ELR (cell line): Measurements from ENCODE around the gene VASN.
A peak's percentile ranks its signal among the peaks of the same experiment; 100 is the strongest.

Experiments
- DNase-seq: peaks from one replicate; pipeline ENCODE4 v3.0.0-alpha.2; 2015; ENCODE audit warnings: low read depth

The VASN gene

DNA sequence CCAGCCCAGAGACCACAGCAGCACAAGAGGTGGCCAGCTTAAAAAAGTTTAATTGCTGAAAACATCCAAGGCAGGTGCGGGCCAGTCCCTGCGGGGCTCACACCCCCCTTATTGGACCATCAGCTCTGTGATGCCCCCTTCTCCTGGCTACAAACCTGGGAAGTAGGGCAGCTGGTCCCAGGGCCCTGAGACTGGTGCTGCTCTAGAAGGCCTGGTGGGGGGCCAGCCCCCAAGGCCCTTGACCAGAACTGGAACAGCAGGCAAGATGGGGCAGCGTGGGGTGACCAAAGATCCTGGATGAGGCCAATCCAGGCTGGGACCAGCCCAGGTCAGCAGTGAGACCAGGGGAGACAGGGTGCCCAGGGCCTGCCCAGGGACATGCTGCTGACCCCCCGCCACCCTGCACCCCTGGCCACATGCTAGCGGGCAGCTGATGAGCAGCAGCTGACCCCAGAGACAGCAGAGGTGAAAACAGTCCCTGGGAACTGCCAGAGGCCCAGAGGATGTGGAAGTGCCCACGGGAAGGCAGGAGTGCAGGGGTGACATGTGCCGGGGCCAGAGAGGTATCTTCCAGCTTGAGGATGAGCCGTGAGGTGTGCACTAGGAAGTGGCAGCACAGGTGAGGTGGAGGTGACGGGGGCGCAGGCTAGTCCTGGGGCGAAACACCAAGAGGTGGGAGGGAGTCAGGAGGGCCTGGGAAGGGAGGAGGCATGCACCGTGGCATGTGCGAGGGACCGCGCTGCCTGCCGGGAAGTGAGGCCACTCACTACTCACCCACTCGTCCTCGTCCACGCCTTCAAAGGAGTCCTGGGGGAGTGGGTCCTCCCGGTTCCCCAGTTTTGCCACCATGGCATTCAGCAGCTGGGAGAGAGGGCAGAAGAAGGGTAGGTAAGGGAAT lies 16.9 kb upstream of the VASN start:
- no peak for DNase-seq

DNA sequence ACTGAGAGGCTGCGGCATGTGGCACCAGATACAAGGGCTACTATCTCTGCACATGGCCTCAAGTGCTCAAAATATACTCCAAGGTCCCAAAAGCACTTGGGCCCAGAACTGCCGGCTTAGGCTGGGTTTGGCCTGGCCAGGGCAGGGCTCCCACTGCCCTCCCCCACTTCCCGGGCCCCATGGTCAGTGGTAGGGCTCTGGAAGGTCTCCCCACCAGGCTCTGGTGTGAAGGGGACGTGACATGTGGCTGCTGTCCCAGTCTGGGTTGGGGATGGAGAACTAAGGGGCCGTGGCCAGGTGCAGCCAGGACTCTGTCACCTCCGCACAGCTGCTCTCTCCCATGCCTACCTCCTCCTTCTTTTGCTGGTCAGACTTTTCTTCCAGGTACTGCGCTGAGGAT lies 14.8 kb upstream of the VASN start:
- no peak for DNase-seq

DNA sequence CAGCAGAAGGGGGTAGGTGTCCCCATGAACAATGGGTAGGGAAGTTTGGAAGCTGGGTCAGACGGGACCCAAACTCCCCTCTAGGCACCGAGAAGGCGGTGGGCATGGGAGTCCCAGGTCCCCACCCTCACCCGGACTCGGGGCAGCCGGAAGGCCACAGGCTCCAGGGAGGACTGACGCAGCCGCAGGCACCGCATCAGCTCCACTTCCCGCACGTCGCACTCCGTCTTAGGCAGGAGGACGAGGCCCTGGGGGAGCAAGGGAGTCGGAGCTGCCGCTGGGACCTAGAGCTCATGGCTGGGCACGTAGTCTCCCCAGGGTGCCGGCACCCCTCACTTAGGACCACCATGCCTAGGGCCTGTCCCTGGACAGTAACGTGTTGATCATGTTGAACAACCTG lies 13.4 kb upstream of the VASN start:
- no peak for DNase-seq

- DNase-seq, result peak; percentile 50
These were observed 12.7 kb upstream of the VASN start for GRCh38 chr16:4358831-4359561.

GRCh38 chr16:4359914-4360313 lies 11.7 kb upstream of the VASN start:
- no peak for DNase-seq

DNA sequence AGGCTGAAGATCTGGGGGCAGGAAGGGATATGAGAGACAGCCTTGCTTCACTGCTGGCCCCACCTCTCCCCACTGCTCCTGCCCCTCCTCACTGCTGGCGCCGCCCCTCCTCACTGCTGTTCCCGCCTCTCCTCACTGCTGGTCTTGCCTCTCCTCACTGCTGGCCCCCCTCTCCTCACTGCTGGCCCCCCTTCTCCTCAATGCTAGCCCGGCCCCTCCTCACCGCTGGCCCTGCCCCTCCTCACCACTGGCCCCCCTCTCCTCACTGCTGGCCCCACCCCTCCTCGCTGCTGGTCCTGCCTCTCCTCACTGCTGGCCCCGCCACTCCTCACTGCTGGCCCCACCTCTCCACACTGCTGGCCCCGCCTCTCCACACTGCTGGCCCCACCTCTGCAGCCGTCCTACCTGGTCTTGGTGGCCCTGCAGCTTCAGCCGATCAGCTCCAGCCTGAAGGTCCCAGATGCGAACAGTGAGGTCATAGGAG lies 11.1 kb upstream of the VASN start:
- DNase-seq, result no peak

DNA sequence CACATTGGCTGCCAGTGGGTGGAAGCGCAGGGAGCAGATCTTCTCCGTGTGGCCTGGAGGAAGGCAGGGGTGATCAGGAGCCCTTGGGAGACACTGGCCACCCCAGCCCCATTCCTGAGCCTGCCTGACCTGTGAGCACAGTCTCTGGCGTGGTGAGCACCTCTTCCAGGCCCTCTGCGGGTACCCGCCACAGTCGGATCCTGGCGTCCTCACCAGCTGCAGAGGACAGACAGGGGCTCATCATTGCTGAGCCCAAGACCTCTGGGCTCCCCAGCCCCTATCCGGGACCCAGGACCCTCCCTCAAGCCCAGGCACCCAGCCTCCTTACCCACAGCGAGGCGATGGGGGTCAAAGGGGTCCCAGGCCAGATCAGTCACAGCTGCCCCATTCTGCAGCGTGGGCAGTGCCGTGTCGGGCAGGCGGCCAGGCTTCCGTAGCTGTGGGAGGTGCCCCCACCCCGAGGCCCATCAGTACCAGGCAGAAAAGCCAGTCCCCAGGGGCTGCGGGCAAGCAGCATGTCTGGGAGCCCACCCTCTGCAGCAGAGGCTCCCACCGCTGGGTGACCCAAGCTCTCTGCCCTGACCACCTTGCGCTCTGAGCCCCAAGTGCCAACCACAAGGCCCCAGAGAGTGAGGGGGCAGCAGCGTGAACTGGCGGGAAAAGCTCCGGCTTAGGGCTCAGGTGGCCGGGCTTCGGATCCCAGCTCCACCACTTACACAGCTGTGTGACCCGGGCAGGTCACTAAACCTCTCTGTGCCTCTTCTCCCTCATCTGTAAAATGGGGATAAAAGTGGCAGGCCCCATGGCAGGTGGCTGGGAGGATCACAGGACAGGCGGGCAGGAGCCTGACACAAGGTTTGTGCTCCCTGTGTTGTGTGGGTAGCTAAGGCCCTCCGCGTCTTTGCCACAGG lies 10.4 kb upstream of the VASN start:
- no peak for DNase-seq

DNA sequence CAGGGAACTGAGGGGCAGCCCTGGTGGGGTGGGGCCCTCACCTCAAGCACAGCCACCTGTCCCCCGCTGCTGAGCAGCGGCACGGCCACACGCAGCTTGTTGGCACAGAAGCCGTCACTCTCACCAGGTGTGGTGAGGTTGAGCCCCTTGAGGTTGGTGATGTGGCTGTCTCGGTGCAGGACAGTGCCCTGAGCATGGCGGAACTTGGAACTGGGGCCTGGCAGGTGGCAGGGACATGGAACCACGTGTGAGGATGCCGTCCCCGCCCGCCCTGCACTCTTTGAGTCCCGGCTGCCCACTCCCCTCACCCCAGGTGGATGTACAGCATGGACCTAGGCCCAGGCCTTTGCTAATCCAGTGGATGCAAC lies 9.7 kb upstream of the VASN start:
- DNase-seq, result no peak

DNA sequence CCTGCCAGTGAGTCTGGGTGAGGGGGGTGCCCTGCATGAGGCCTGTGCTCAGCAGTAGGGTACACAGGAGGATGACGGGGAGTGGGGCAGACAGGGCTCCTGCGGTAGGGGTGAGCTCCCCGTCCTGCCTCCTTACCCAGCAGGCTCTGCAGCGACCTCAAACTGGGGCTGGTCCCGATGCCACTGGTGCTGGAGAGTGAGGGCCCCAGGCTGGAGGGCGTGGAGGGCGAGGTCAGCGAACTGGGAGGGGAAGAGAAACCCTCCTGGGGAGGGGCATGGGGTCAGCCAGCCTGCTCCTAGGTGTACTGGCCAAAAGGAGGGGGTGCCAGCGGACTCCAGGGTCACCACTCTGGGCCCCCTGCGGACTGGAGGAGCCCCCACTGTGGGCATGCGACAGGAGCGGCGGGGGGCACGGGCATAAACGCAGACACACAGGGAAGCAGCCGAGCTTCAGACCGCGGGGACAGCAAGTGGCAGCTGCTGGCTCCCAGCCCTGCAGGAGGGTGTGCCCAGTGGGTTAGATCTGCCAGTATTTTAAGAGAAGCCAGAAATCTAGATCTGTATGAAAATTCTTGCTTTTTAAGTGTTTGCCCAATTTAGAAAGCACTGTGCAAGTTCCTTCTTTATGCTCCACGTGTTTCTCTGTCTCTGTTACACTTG lies 9.0 kb upstream of the VASN start:
- DNase-seq, result no peak

- DNase-seq, result no peak
These were observed 7.2 kb upstream of the VASN start for GRCh38 chr16:4364196-4365013.

GRCh38 chr16:4365014-4365406 lies 6.6 kb upstream of the VASN start:
- DNase-seq, result no peak

DNA sequence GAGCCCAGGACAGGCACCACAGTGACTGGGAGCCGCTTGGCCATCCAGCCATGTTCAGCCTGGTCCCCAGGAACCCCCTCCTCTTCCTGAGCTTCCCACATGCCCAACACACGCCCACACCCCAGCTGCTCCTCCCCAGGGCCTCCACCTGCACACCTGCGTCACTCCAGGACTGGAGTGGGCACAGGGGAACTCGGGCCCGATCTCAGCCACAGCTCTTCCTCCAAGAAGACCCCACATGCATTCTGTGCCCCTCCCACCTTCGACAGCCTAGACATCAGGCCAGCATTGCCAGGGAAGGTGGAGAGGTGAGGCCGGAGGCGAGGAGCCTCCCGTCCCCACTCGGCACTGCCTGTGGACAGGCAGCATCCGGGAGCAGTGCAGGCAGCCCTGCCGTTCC lies 6.0 kb upstream of the VASN start:
- no peak for DNase-seq

DNA sequence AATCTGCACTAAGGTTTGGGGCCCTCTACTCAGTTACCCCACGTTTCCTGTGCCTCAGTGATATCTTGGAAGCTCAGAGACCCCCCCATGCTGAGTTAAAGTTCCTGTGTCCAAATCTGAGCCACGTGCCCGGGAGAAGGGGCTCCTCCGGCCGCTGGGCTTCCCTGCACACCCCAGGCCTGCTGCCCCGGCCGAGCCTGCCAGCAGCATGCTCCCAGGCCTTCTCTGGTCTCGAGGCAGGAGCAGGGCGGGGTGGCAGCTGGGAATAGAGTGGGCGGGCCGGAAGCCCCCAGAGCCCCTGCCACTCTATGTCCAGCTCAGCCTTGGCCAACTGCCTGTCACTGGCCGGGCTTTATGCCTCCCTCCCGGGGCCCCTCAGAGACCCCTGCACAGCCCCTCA lies 5.6 kb upstream of the VASN start:
- DNase-seq, result no peak

GRCh38 chr16:4367393-4367856 lies 4.2 kb upstream of the VASN start:
- DNase-seq, result no peak

- DNase-seq, result peak; percentile 80
These were observed 2.5 kb upstream of the VASN start for GRCh38 chr16:4369007-4369733.

DNA sequence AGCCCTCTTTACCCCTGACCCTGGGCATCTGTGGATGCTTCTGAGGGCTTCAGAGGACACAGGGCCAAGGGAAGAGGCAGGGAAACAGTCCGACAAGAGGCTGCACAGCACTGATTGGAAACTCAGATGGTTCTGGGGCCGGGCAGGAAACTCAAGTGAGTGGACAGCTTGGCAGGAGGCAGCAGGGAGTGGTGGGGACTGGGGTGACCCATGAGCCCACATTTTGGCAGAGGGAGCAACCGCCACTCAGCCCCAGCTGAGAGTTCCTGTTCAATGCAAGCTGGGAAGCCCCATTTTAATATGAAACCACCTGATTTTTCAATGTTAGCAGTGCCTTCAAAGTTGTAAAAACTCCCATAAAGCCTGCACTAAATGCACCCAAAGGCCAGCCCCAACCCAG lies 1.5 kb upstream of the VASN start:
- no peak for DNase-seq

DNA sequence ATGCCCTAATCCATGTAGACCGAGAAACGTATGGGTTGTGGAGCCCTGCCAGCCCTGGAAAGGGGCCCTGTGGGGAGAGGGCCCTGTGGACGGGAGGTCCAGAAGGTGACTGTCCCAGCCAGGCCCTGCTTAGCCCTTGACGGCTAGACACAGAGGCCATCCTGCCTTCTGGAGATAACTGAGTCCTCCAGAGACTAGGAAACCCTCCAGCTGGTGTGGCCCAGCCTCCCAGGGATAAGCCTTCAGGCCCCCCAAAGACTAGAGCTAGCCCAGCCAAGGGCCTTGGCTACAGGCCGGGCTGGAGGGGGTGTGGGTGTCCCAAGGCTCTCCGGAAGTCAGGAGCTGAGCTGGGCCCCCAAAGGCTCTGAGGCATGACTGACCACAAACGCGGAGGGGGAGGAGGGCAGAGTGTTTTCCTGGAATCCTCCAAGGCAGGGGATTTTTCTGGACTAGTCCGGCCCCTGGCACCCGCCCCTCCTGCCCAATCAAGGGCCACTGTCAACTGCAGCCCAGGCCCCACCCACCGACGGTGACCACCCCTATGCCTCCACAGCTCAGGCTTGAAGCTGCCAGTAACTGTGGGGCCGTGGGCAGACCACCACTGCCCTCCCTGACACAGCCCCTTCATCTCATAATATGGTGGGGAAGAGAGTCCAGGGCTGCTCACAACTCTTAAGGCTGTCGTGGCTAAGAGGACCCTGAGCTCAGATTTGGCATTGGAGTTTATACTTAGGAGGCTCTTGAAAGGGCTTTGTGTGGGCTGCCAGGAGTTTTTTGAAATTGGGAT lies 885 bp upstream of the VASN start:
- DNase-seq, result peak; percentile 86

DNA sequence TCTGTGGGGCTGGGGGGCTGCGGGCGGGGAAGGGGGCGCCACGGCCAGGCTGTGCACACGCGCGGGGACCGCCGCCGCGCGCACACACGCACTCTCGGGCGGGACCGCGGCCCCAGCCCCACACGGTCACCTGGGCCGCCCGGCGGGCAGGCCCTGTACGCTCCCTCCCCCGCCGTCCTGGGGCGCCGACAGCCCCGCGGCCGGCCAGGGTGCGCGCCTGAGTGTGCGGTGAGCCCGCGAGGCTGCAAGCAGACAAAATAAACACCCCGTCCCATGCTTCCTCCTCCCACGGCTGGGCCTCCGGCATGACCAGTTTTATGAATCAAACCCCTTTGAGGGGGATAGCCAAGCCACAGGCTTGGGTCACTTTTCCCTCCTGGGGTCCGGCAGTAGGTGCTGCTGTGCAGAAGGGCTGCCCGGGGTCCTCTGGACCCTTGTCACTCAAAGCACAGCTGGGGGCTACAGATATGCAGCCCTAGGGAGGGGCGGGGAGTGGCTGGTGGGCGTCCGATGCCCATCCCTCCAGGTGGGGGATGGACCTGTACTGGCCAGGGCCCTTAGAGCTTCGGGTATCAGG lies 441 bp downstream of the VASN start:
- peak; percentile 68 for DNase-seq
